Mesodermal cell (in vitro differentiated cells): ENCODE data around the gene MARCOL.
"Not testable (repeated sequence)": the region's sequence is repeated elsewhere in the genome, so short reads cannot be mapped to it uniquely, and the experiment has no call there.

Experiments used
- H3K27ac ChIP-seq: 2 replicates; pipeline ENCODE4 v1.7.0; 2013; ENCODE audit warnings: mild to moderate bottlenecking, low read depth, low read length, moderate library complexity; ENCODE audit not compliant: severe bottlenecking
- H3K36me3 ChIP-seq: 2 replicates; pipeline ENCODE4 v1.7.1; 2013; ENCODE audit warnings: mild to moderate bottlenecking, low read length, moderate library complexity; ENCODE audit not compliant: control insufficient read depth, insufficient read depth
- H3K4me1 ChIP-seq: one replicate; pipeline ENCODE4 v1.7.1; 2013; ENCODE audit warnings: mild to moderate bottlenecking, low read length; ENCODE audit not compliant: insufficient read depth, control insufficient read depth, poor library complexity, severe bottlenecking
- H3K4me3 ChIP-seq: 2 replicates; pipeline ENCODE4 v1.7.0; 2013; ENCODE audit warnings: low read length, control low read depth, mild to moderate bottlenecking; ENCODE audit not compliant: insufficient read depth, poor library complexity, severe bottlenecking; ENCODE audit errors: extremely low read depth
- H3K9me3 ChIP-seq: 2 replicates; pipeline ENCODE4 v1.7.1; 2013; ENCODE audit warnings: mild to moderate bottlenecking, low read length, moderate library complexity; ENCODE audit not compliant: control insufficient read depth
- WGBS, 2 experiments: methylation state at CpG; one replicate each; pipeline ENCODE4 v1.1.5; 2013; ENCODE audit warnings: missing lambda C conversion rate in 2 of 2; ENCODE audit not compliant: insufficient coverage in 2 of 2; 5-methylcytosine and 5-hydroxymethylcytosine counted together

Gene MARCOL

GRCh38 chr5:148267962-148268361 lies 29.6 kb downstream of the MARCOL start:
- WGBS, 2 experiments, result 83 to 88% methylated on average over 3 of the region's 3 CpGs
- no peaks in the 10 kb centered on the region for H3K9me3 ChIP-seq
- peaks cover 4% of the 10 kb centered on the region for H3K4me1 ChIP-seq
- no peaks in the 10 kb centered on the region for H3K36me3 ChIP-seq
- H3K27ac ChIP-seq, result no peak overlapping the region
- H3K4me3 ChIP-seq, result no peak overlapping the region

GRCh38 chr5:148268566-148268965 lies 30.2 kb downstream of the MARCOL start, which contains the start of gene SPINK13:
TSS of gene SPINK13 (plus strand) at chr5:148268794. CDS start at chr5:148270073, 1,279 bp downstream.
- no peak within 1 kb of the TSS for H3K27ac ChIP-seq
- H3K36me3 ChIP-seq, result no peaks in the 10 kb centered on the region
- no peaks in the 10 kb centered on the region for H3K9me3 ChIP-seq
- no peak within 1 kb of the TSS for H3K4me3 ChIP-seq
- WGBS, 2 experiments, result 76 to 89% methylated on average over 2 to 4 of the region's 4 CpGs
- peaks cover 4% of the 10 kb centered on the region for H3K4me1 ChIP-seq

- WGBS, 2 experiments, result 83% methylated on average over 1 of the region's 2 CpGs; no CpG with 5 or more reads in 1 of the 2 experiments
- H3K4me3 ChIP-seq, H3K9me3 ChIP-seq, H3K27ac ChIP-seq, H3K4me1 ChIP-seq, H3K36me3 ChIP-seq: not testable (repeated sequence)
These were observed 36.8 kb downstream of the MARCOL start for GRCh38 chr5:148275129-148275528.

GRCh38 chr5:148280893-148281292 lies 42.6 kb downstream of the MARCOL start:
- not testable (repeated sequence) for H3K4me3 ChIP-seq, H3K27ac ChIP-seq, H3K9me3 ChIP-seq, H3K36me3 ChIP-seq, H3K4me1 ChIP-seq
- WGBS, 2 experiments, result 40 to 41% methylated on average over 1 to 4 of the region's 5 CpGs

GRCh38 chr5:148281336-148281735 lies 43.0 kb downstream of the MARCOL start:
- not testable (repeated sequence) for H3K4me1 ChIP-seq, H3K27ac ChIP-seq, H3K4me3 ChIP-seq, H3K9me3 ChIP-seq, H3K36me3 ChIP-seq
- 78 to 96% methylated on average over 3 to 4 of the region's 4 CpGs for WGBS, 2 experiments

- H3K36me3 ChIP-seq, result no peaks in the 10 kb centered on the region
- H3K4me3 ChIP-seq, result no peak overlapping the region
- WGBS, 2 experiments, result 13 to 31% methylated on average over 3 of the region's 6 CpGs
- no peak overlapping the region for H3K27ac ChIP-seq
- no peaks in the 10 kb centered on the region for H3K4me1 ChIP-seq
- H3K9me3 ChIP-seq, result no peaks in the 10 kb centered on the region
These were observed 52.2 kb downstream of the MARCOL start for GRCh38 chr5:148290271-148291195.
